GM18907 (cell line): Measurements from ENCODE around the gene EBF4.

ENCODE experiments used
- ATAC-seq: cut with Tn5 transposase; IDR thresholded peaks from one replicate; pipeline ENCODE4 v1.9.1; 2021; ENCODE audit warnings: mild to moderate bottlenecking, moderate library complexity; ENCODE audit not compliant: unreplicated experiment

The EBF4 gene

DNA sequence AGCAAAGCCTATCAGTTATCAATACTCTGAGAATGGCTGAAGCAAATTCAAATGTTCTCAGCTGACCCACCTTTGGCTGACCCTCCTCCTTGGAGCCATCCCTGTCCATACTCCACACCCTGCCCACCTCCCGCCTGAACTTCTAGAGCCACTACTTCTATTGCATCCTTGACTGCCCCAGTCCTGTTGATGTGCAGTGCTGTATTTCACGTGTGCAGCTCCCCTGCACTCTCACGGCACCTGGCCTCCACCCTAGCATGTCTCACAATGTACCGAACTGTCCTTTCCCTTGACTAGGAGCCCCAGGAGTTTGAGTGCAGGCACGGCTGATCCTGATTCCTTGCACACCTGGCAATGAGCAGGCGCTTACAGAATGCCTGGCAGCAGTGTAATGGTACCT is 100.9 kb downstream of the EBF4 start:
- ATAC-seq = no peak

DNA sequence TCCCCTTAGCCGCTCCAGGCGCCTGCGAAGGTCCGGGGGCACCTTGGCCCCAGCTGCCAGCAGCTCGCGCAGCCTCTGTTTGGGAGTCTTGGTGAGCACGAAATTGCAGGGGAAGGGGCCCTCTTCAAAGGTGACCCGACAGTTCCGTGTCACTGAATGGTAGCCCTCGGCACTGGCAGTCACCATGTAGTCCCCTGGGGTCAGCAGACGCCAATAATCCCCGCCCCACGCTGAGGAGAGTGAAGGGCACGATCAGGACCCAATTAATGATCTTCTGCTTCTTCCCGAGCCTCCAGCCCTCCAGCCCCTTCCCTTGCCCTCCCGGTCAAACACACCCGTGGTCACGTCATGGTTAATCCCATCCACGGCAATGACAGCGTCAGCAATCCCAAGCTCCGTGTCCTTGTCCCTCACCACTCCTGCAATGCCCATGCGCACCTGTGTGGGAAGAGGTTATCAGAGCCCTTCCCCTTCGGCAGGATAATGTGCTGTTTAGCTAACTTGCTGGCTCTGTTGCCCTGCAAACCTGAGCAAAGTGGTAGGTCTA is 101.7 kb downstream of the EBF4 start:
- no peak for ATAC-seq

DNA sequence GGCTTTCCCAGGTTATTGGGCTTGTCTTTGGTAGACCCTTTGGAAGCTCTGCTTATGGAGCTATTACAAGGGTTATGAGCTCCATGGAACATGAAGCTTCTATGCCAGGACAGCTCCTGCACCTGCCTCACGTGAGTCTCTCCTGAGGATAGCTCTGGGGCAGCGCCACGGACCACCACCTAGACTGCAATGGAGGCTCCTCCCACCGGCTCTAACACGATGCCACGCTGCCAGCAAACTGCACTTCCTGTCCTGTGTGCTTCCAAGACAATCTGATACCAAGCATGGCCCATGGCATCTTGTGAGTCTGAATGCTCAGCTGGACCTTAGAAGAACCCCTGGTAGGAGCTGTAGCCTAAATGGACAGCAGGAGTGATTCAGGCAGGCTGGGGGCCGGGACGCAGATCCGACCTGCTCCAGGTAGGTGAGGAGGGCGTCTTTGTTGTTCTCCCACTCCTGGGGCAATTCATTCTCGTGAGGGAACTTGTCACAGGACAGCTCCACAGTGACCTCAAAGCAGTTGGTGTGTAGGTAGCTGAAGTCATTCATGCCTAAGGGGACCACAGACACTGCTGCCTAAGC is 102.4 kb downstream of the EBF4 start:
- ATAC-seq = no peak

DNA sequence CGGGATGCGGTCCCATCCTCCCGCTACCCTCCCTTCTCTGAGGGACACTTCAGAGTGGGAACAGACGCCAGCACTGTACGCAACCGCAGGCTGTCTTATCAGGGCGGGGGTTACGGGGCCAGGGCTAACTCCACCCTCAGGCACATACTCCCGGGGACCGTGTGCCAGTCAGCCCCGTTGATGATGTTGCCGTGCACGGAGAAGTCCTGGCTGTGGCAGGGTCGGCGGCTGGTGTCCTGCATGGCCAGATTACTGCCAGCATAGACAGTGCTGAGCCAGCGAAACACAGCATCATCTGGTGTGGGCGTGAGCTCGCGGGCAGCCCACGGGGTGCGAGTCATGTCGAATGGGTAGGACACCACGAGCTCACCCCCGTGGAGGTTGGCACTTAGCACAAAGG is 102.9 kb downstream of the EBF4 start:
- no peak for ATAC-seq

DNA sequence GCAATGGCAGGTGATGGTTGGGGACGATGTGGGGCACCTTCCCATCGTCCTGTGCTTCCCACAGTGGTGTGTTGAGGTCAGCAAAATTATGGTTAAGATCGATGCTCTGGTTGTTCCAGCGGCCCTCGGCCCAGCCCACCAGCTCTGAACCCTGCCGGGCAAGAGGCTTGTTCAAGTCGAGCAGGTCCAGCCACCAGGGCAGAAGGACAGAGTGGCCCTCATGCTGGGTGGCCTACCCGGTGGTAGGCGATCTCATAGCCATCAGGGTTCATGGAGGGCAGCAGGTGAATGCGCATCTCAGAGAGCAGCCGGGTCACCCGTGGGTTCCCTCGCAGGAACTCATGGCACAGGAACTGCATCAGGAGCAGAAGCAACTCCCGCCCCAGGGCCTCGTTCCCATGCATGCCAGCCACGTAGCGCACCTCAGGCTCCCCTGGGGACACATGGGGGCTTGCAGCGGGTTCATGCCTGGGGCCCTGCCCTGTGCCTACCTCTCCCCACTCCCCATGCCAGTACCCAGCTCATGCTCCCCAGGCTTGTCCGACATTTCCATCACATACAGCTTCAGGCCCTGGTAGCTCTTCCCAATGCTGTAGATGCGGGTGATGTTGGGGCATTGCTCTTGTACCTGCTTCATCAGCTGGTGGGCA is 103.6 kb downstream of the EBF4 start:
- no peak for ATAC-seq

DNA sequence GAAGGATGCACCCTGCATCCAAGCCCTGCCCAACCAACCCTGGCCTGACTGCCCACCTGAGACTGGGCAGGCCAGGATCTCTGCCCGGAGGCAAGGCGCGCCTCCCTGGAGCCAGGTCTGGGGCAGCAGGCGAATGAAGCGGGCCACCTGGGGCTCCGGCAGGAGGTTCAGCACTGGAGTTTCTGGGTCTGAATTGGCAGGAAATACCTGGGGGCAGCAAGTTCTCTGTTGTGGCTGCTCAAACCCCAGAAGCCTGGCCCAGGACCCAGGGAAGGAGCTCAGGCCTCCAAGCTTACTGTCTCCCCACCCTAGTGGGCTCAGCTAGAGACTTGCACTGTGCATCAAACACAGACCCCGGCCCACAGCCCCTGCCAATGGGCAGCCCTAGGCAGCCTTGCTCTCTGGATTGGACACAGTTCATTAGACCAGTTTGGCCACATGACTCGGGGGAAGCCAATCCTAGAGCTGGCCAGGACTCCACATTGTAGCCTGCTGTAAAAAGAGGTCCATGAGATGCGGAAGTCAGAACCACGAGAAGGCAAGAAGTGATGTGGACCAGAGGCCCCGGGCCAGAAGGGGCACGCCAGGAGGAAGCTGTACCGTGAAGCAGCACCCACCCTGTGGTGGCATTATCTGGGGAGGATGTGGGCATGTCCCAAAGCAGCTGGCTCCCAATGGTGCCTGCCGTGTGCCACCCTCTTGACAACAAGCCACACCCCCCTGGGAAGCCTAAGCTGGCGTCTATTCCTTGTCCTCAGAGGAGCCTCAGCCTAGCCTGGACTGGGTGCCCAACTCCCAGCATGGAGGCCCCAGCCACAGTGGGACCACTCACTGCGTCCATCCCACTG is 104.8 kb downstream of the EBF4 start:
- no peak for ATAC-seq

DNA sequence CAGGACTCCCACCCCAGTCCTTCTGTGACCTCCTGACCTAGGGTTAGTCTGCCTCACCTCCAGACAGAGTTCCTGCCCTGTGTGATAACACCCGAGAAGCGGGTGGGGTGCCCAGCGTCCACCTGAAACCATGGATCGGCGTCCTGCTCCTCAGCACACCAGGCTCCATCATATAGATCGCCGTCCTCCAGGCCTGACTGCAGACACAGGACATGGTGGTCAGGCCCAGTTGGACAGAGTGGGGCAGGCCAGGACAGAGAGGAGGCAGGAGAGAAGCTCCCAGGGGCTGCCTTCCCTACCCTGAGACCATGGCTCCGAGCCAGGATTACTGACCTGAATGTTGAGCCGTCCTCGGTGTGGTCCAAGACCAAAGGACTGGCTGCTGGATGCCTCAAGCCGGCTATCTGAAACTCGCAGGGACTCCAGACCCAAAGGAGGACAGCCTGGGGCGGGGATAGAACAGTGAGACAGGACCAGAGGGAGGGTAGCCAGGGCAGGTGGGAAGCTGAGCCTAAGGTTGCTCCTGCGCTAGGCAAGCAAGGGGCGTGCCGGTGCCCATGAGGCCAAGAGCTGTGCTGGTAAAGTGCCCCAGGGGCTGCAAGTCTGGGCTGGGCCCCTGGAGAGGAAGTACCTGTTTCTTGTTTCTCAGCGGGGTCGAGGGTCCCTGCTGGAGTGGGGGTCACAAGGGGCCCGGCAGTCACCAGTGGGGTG is 105.7 kb downstream of the EBF4 start:
- ATAC-seq = no peak

DNA sequence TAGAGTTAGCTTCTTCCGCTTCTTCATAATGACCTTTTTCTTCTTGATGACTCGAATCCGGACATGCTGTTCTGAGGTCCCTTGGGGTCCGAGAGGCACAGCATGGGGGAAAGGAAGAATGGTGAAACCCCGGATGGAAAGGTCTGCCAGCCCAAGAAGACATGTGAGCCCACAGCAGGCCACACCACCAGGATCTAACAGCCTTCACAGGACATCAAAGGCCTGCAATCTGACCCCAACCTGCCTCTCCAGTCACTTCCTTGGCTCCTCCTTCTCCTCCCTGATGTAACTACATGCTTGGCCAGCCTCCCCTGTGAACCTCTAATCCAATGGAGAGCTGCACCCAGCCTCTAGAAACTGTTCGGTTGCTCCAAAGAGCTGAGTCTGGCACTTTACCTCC is 106.2 kb downstream of the EBF4 start:
- no peak for ATAC-seq

DNA sequence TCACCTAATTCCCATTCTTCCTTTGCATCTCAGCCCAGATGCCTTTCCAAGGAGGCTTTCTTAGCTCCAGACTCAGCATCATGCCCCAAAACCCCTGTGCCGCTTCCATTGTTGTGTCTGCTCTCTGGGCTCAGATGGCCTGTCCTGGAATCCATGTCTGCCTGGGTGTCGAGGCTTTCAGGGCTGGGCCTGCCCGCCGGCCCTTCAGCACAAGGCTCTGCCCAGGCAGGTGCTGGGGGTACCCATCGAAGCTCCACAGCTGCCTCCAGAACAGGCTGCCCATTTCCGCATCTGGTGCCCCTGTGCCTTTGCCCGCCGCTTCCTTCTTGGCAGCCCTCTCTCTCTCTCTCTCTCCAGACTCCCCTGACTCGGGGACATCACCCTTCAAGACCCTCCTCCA is 106.7 kb downstream of the EBF4 start:
- ATAC-seq = no peak

DNA sequence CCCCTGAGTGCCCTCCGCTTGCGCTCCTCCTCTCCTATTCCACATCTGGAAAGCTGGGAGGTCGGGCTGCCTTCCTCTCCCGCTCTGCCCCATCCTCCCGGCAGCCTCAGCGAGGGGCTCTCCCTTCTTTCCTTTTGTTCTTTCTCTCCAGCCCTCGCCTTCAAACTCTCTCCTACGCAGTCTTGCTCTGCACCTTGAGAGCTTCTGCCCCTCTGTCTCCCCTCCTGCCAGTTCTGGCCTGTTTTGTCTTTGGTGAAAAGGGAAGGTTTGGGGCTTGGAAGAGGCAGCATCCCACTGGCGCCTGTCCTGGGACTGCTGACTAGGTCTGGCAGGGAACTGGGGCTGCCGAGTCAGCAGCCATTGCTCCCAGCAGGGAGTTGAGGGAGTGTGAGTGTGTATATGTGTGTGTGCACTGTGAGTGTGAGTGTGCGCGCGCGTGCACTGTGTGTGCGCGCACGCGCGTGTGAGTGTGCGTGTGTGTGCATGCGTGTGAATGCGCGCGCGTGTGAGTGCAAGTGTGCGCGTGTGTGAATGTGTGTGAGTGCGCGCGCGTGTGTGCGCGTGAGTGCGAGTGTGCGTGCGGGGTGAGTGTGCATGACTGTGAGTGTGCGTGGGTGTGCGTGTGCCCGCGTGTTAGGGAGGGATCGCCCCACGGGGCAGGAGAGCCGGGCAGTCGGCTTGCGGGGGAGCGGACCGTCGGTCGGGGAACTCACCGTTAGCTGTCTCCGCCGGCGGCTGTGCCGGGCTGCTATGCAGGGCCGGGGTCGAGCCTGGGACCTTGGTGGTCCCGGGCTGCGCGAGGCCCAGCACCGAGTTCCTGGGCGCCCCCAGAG is 107.3 kb downstream of the EBF4 start:
- ATAC-seq = peak; percentile 22

DNA sequence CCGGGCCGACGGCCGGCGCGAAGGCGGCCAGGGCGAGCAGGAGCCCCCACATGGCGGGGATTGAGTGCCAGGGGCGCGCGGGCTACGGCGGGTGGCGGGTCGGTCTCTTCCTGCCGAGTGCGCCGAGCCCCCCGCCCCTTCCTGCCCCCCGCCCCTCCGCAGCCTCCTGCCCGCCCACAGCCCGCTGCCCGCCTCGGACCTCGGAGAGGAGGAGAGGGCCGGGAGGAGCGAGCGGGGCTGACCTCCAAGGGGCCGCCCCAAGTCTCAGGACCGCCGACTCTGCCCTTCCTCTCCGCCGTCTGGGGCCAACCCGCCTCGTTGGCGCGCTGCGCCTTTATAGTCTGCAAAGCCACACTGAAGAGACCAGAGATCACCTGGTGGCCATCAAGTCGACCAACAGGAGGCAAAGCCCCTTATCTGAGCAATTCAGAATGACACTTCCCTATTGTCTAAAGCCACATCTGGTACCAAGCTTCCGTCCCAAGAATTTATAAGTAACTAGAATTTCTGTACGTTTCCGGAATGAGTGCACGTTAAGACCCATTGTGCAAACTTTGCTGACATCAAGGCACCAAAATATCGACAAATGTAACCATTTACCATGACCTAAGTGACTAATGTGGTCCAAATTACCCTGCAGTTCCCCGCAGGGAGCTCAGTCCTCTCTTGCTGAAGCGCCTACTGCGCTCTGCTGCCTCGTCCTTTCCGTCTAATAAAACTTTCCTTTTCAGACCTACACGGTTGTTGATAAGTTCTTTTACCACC is 108.1 kb downstream of the EBF4 start, which contains the start of gene CPXM1:
TSS of gene CPXM1 (minus strand) at position 107 of the 765 bp plus-strand sequence. CDS start at position 52, 55 bp downstream.
- ATAC-seq = peak; percentile 65

DNA sequence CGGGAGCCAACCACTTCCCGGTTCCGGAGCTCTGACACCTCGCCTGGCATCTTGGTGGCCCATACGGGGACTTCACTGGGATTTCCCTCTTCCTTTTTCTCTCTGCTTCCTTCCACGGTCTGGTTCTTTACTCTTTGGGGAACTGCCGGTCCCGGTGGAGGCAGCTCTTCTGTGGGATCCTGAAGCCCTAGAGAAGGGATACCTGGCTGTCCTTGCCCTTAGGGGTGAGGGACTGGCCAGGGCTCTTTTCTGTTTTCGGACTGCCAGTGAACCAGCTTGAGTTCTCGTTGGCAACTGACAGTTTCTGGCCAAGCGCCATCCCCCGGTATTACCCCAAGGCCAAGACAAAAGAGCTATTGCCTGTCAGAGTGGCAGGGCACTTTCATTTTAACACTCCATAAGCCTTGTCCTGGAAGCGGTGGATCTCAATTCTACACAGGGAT is 108.7 kb downstream of the EBF4 start:
- no peak for ATAC-seq

DNA sequence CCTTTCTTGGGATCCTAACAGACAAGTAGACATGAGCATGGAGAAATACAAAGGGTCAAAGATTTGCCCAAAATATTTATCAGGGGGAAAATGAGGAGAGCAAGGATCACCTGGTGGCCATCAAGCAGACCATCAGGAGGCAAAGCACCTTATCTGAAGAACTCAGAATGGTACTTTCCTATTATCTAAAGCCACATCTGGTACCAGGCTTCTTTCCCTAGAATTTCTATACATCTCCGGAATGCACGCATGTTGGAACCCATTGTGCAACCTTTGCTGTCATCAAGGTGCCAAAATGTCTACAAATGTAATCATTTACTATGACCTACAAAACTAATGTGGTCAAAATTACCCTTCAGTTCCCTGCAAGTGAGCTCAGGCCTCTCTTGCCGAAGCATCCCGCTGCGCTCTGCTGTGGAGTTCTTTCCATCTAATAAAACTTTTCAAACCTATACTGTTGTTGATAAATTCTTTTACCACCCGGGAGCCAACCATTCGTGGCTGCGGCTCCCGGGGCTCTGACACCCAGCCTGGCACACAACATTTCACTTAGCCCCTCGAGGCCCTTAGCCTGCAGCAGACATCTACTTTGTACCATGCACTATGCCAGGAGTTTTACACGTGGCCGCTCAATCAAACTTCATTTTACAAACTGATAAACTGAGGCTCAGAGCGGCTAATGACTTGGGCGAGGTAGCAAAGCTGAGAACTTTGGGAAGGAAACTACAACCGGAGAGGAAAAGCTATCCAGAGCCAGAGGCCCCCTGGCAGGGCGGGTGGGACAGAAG is 111.7 kb downstream of the EBF4 start:
- no peak for ATAC-seq

DNA sequence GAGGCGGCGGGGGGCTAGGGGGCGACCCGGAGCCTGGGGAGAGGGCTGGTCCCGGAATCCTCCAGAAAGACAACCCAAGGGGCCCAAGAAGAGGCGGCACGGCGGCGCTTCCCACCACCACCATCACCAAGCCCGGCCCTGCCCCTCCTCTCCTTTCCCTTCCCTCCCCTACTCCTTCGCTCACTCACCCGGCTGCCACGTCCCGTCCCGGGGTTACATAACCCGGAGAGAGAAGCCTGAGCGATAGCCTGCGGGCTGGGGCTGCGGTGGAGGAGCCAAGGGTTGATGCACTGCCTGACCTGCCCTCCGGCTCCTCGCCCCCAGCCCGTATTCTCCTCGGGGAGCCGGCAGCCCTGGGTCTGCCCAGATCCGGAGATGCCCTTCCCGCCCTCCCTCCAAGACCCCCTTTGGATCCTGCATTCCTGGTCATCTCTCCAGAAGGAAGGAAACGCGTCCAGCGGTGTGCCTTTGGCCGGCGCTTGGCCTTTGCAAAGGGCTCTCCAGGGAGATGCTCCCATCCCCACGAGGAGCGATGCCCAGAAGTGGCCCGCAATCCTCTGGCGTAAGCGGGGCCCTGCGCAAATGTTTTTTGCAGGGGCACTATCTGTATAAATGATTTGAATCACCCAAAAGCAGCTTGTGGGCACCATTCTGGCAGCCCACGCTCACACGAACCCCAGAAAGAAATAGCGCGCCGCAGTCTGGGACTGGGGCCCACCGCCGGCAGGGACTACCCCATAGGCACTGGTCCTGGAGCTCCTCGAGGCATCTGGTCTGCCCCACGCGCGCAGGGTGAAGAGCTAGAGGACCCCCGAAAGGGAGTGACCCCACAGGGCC is 112.5 kb downstream of the EBF4 start:
- no peak for ATAC-seq

DNA sequence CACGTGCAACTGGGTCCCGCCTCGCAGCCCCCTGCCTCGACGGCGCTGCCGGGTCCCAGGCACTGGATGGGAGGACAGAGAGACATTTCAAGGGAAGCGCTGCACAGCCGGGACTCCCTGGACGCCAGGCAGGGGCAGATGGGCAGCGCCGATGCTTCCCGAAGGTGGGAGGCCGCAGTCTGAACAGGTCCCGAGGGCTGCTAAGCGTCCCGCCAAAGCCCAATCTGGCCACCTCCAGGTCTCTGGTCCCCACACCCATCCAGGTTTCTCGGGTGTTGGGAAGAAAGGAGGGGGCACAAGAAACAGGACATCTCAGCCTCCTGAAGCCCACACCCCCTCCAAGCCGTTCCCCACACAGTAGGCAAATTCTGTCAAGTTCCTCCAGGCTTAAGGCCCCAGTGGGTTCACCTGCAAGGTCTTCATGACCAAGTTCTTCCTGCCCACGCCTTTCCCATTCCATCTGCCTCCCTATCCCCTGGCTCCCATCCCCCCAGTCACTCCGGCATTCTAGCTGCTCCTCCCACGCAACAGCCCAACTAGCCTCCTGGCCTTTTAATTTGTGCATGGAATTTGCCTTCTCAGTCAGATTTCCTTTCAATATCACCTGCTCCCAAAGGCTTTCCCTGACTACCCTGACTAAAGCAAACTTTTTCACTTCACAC is 113.2 kb downstream of the EBF4 start:
- no peak for ATAC-seq

DNA sequence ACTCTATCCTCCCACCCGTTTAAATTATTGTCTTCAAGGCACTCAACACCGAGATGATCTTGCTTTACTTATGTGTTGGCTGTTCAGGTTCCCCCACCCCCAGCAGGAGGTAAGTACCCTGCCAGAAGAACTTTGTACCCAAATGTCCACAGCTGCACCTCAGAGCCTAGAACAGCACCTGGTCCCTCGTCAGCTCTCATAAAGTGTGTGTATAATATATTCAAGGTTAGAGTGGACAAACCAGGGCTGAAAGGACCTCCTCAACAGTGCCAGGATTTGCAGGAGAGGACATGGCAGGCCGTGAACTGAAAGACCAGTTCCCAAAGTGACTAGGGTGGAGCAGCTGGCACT is 113.7 kb downstream of the EBF4 start:
- ATAC-seq = no peak

DNA sequence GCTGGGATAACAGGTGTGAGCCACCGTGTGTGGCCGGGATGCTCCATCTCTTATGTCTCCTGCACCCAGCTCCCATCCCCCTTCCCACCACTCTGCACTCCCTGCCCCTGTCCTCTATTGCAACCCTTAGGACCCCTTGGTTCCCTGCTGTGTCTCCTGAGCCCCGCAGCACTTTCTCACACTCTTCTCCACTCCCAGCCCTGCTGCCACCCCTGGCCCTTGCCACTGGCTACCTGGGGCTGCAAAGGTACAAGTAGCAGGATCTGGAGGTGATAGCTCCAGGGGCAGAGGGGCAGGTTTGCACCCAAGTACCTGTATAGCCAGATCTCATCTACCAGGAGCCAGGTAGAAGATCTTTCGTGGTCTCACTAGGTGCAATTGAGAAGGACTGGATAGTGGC is 114.4 kb downstream of the EBF4 start:
- ATAC-seq = no peak
